HepG2 (cell line): ENCODE data around the gene PATL2. TPM values are rescaled to one million over a fixed set of nuclear protein-coding genes. Genes with fewer than 3 reads are reported as not detected.

Experiments used
- ASH2L ChIP-seq: fragments of 300-600, 200-600 bp; sonication (generic); IDR thresholded peaks from 2 replicates; pipeline ENCODE4 v1.7.0; 2017; ENCODE audit warnings: low read depth, mild to moderate bottlenecking, moderate library complexity, mixed read lengths, low read length; ENCODE audit not compliant: insufficient read length
- HMGXB4 ChIP-seq, 2 experiments: sonication (generic) in 1 of 2; formaldehyde crosslinking in 1 of 2; IDR thresholded peaks; 2 replicates each; pipeline versions ENCODE4 v1.4.0 to v1.6.1; 2018 to 2020; ENCODE audit warnings: missing genetic modification reagents in 2 of 2, borderline replicate concordance in 1 of 2, low read depth in 1 of 2, mild to moderate bottlenecking in 1 of 2, missing biosample characterization in 1 of 2
- MIER2 ChIP-seq: IDR thresholded peaks from 2 replicates; pipeline ENCODE4 v1.6.1; 2016; ENCODE audit warnings: missing biosample characterization, missing genetic modification reagents
- NR2F1 ChIP-seq, 2 experiments: fragments of 450-650 bp in 1 of 2; formaldehyde crosslinking in 1 of 2; IDR thresholded peaks; 2 replicates each; pipeline versions ENCODE4 v1.5.0 to v1.6.1; 2016 to 2020; ENCODE audit warnings: mild to moderate bottlenecking in 1 of 2, missing compliant biosample characterization in 1 of 2, missing genetic modification reagents in 1 of 2, moderate library complexity in 1 of 2
- PAF1 ChIP-seq: IDR thresholded peaks from 2 replicates; pipeline ENCODE4 v1.6.1; 2016; ENCODE audit warnings: missing genetic modification reagents, missing compliant biosample characterization
- PAX8 ChIP-seq: sonication (generic); formaldehyde crosslinking; IDR thresholded peaks from 2 replicates; pipeline ENCODE4 v1.8.0; 2022; ENCODE audit warnings: mild to moderate bottlenecking, missing genetic modification reagents, borderline replicate concordance
- PCBP2 ChIP-seq: fragments of 200-400 bp; formaldehyde crosslinking; optimal IDR thresholded peaks from 2 replicates; pipeline ENCODE3; 2018; ENCODE audit warnings: low read length, low read depth; ENCODE audit not compliant: poor library complexity, severe bottlenecking
- POLR2A ChIP-seq, 2 experiments: IDR thresholded peaks; 2 replicates each; pipeline ENCODE4 v1.6.1; 2011; ENCODE audit warnings: low read depth in 2 of 2, low read length in 2 of 2, mild to moderate bottlenecking in 1 of 2, moderate library complexity in 1 of 2; ENCODE audit not compliant: insufficient read depth in 1 of 2
- PTBP1 ChIP-seq: fragments of 200-400 bp; formaldehyde crosslinking; IDR thresholded peaks from 2 replicates; pipeline ENCODE4 v1.6.1; 2018; ENCODE audit warnings: low read length, low read depth; ENCODE audit not compliant: poor library complexity, severe bottlenecking
- REPIN1 ChIP-seq: sonication (generic); formaldehyde crosslinking; IDR thresholded peaks from 2 replicates; pipeline ENCODE4 v1.8.0; 2022; ENCODE audit warnings: missing genetic modification reagents, low read depth, mild to moderate bottlenecking, borderline replicate concordance
- REST ChIP-seq, 2 experiments: IDR thresholded peaks; 2 replicates each; pipeline ENCODE4 v1.6.1; 2011 to 2012; ENCODE audit warnings: low read length in 2 of 2, borderline replicate concordance in 1 of 2, low read depth in 1 of 2, mild to moderate bottlenecking in 1 of 2, moderate library complexity in 1 of 2
- SATB2 ChIP-seq: sonication (generic); formaldehyde crosslinking; IDR thresholded peaks from 2 replicates; pipeline ENCODE4 v1.5.0; 2020; ENCODE audit warnings: missing genetic modification reagents
- SP140L ChIP-seq: sonication (generic); formaldehyde crosslinking; IDR thresholded peaks from 2 replicates; pipeline ENCODE4 v1.4.0; 2020; ENCODE audit warnings: missing genetic modification reagents, borderline replicate concordance
- TRIM22 ChIP-seq: fragments of 450-650 bp; IDR thresholded peaks from 2 replicates; pipeline ENCODE4 v1.6.1; 2017
- TSC22D2 ChIP-seq: sonication (generic); formaldehyde crosslinking; IDR thresholded peaks from 2 replicates; pipeline ENCODE4 v1.5.1; 2020; ENCODE audit warnings: missing genetic modification reagents, mild to moderate bottlenecking, borderline replicate concordance
- ZMAT3 ChIP-seq: sonication (generic); formaldehyde crosslinking; conservative IDR thresholded peaks from 2 replicates; pipeline ENCODE4 v1.7.0; 2021; ENCODE audit warnings: missing genetic modification reagents
- ZNF17 ChIP-seq: sonication (generic); formaldehyde crosslinking; IDR thresholded peaks from 2 replicates; pipeline ENCODE4 v1.5.0; 2020; ENCODE audit warnings: mild to moderate bottlenecking, missing genetic modification reagents
- ZNF263 ChIP-seq: sonication (generic); formaldehyde crosslinking; IDR thresholded peaks from 2 replicates; pipeline ENCODE4 v1.4.0; 2020; ENCODE audit warnings: missing genetic modification reagents
- ZNF44 ChIP-seq: sonication (generic); formaldehyde crosslinking; IDR thresholded peaks from 2 replicates; pipeline ENCODE4 v1.5.1; 2020; ENCODE audit warnings: mild to moderate bottlenecking, missing genetic modification reagents
- ZNF556 ChIP-seq: sonication (generic); formaldehyde crosslinking; IDR thresholded peaks from 2 replicates; pipeline ENCODE4 v1.4.0; 2020; ENCODE audit warnings: mild to moderate bottlenecking, missing genetic modification reagents, borderline replicate concordance
- ZNF572 ChIP-seq: sonication (generic); formaldehyde crosslinking; IDR thresholded peaks from 2 replicates; pipeline ENCODE4 v1.5.1; 2020; ENCODE audit warnings: mild to moderate bottlenecking, missing genetic modification reagents
- ZNF615 ChIP-seq: sonication (generic); formaldehyde crosslinking; IDR thresholded peaks from 2 replicates; pipeline ENCODE4 v1.5.0; 2020; ENCODE audit warnings: mild to moderate bottlenecking, missing genetic modification reagents, borderline replicate concordance
- ZNF652 ChIP-seq: IDR thresholded peaks from 2 replicates; pipeline ENCODE4 v1.6.1; 2016; ENCODE audit warnings: low read depth, borderline replicate concordance
- ZNF878 ChIP-seq: sonication (generic); formaldehyde crosslinking; IDR thresholded peaks from 2 replicates; pipeline ENCODE4 v1.8.1; 2023; ENCODE audit warnings: mild to moderate bottlenecking, missing genetic modification reagents, moderate library complexity
- polyA plus RNA-seq, 8 experiments: library from polyadenylated mRNA; depleted of rRNA in 3 of 8; stranded (reverse) in 7 of 8; unstranded in 1 of 8; fragments of >200 nt; fragmentation: Illumina TruSeq in 4 of 8; extraction: Trizol in 4 of 8; gene quantifications; 2 replicates each; pipeline versions ENCODE4 v1.2.1 to v1.2.3, GENCODE V29; 2011 to 2016; ENCODE audit warnings: low read depth in 4 of 8, missing spikeins in 1 of 8, mixed read lengths in 1 of 8; ENCODE audit not compliant: insufficient read depth in 1 of 8
- total RNA-seq, 5 experiments: library from RNA; depleted of rRNA; stranded (reverse); fragments of >200 nt; fragmentation: Illumina TruSeq; extraction: Trizol; gene quantifications; 2 replicates each; pipeline ENCODE4 v1.2.3, GENCODE V29; 2016; ENCODE audit warnings: low read depth in 1 of 5

PATL2 gene
- total and polyA plus RNA-seq, 2 of the 13 experiments (the other 11 are each of a cell fraction or from before 2014, with no cell fraction given) = 0.15 to 0.53 TPM

GRCh38 chr15:44711743-44712345, 721 bp upstream of the PATL2 start (continued):
- TF ChIP-seq TRIM22 (no peak), ASH2L (peak; percentile 4), ZNF652 (CRISPR knock-in tag) (no peak), ZNF556 (CRISPR knock-in tag) (no peak), REST (IDR thresholded peaks at IDR 0.05; ENCODE audit: borderline replicate concordance in 1 of 2, low read depth in 1 of 2, low read length in 2 of 2) (no peak), POLR2A (IDR thresholded peaks at IDR 0.05; ENCODE audit: insufficient read depth in 1 of 2, low read depth in 2 of 2, low read length in 2 of 2) (no peak), ZNF878 (CRISPR knock-in tag) (no peak), SP140L (CRISPR knock-in tag) (no peak), SATB2 (no peak), HMGXB4 (CRISPR knock-in tag; IDR thresholded peaks at IDR 0.05; ENCODE audit: borderline replicate concordance in 1 of 2, low read depth in 1 of 2) (no peak; a peak in 1 of 4 replicates), ZNF17 (CRISPR knock-in tag) (no peak), PAF1 (CRISPR knock-in tag) (no peak), PTBP1 (no peak), REPIN1 (peak; percentile 47; the same call in 1 of the 2 replicates), MIER2 (CRISPR knock-in tag) (no peak), PAX8 (no peak), ZMAT3 (CRISPR knock-in tag) (peak; percentile 78; the same call in 1 of the 2 replicates), TSC22D2 (no peak), ZNF263 (peak; percentile 6; the same call in 1 of the 2 replicates), PCBP2 (no peak), ZNF615 (CRISPR knock-in tag) (peak; percentile 74; the same call in 1 of the 2 replicates), ZNF572 (no peak), NR2F1 (CRISPR knock-in tag; IDR thresholded peaks at IDR 0.05) (0 out of 4 replicates have a peak, but pooled peaks of 1 of the 2 experiments have one; percentile 17), ZNF44 (no peak)
